Panc1 (cell line): Measurements from ENCODE around the gene H2AZ2. TPM values are rescaled to one million over a fixed set of nuclear protein-coding genes. Genes with fewer than 3 reads are reported as not detected.

Source experiments
- ATAC-seq: fragments of 200-7000 bp; cut with Tn5 transposase; 2 replicates; pipeline ENCODE4 v1.9.1; 2020; ENCODE audit warnings: mild to moderate bottlenecking, moderate library complexity
- BruUV-seq: library from RNA; stranded (reverse); fragments of 400-500 nt; replicated peaks from 2 replicates; lab custom pipeline; 2021; lab: Mats Ljungman, UMichigan
- CTCF ChIA-PET: fragments of 300-600 bp; sonication (Branson Sonifier 250); formaldehyde crosslinking; loops from one replicate; lab custom pipeline; 2022; ENCODE audit warnings: antibody characterized with exemption; lab: Charles Lee
- POLR2A ChIA-PET: fragments of 300-600 bp; sonication (Branson Sonifier 250); formaldehyde crosslinking; loops from one replicate; lab custom pipeline; 2022; ENCODE audit warnings: antibody characterized with exemption; lab: Charles Lee
- DNase-seq: peaks from one replicate; pipeline ENCODE4 v3.0.0-alpha.2; 2010; ENCODE audit warnings: low read depth, low spot score
- H3K27ac ChIP-seq: 2 replicates; pipeline ENCODE4 v1.5.1; 2011; ENCODE audit warnings: mild to moderate bottlenecking, low read length, inconsistent platforms
- H3K27me3 ChIP-seq: fragments of 200-500 bp; sonication (Bioruptor generic); 2 replicates; pipeline ENCODE4 v1.6.0; 2014; ENCODE audit warnings: low read length, inconsistent platforms; ENCODE audit not compliant: control insufficient read depth, insufficient read depth
- H3K36me3 ChIP-seq: fragments of 200-500 bp; sonication (Bioruptor generic); 2 replicates; pipeline ENCODE4 v1.5.1; 2014; ENCODE audit warnings: inconsistent platforms, mild to moderate bottlenecking, low read length, moderate library complexity; ENCODE audit not compliant: control insufficient read depth, insufficient read depth
- H3K4me1 ChIP-seq: 2 replicates; pipeline ENCODE4 v1.5.1; 2011; ENCODE audit warnings: inconsistent platforms, mild to moderate bottlenecking, low read length, moderate library complexity; ENCODE audit not compliant: control insufficient read depth, insufficient read depth
- H3K4me3 ChIP-seq, 2 experiments: 2 replicates each; pipeline ENCODE4 v1.5.1; 2011 to 2012; ENCODE audit warnings: low read depth in 2 of 2, low read length in 2 of 2, mild to moderate bottlenecking in 2 of 2, inconsistent platforms in 1 of 2, moderate library complexity in 1 of 2
- H3K9me3 ChIP-seq: fragments of 200-500 bp; sonication (Bioruptor generic); 2 replicates; pipeline ENCODE4 v1.5.1; 2014; ENCODE audit warnings: low read depth, mild to moderate bottlenecking, inconsistent platforms, low read length, moderate library complexity; ENCODE audit not compliant: control insufficient read depth, insufficient read depth
- POLR2AphosphoS5 ChIP-seq: IDR thresholded peaks from 2 replicates; pipeline ENCODE4 v1.6.1; 2012; ENCODE audit warnings: mild to moderate bottlenecking, low read depth, low read length, moderate library complexity
- SIN3A ChIP-seq: IDR thresholded peaks from 2 replicates; pipeline ENCODE4 v1.6.1; 2012; ENCODE audit warnings: low read depth, mild to moderate bottlenecking, low read length, moderate library complexity, borderline replicate concordance; ENCODE audit not compliant: insufficient read depth
- TCF7L2 ChIP-seq: IDR thresholded peaks from 2 replicates; pipeline ENCODE4 v1.6.1; 2011; ENCODE audit warnings: mild to moderate bottlenecking, low read depth, low read length, inconsistent platforms
- in situ Hi-C: cut with HindIII; loops from 2 replicates; pipeline ENCODE4 v1.10.0; 2016; ENCODE audit warnings: low sequenced_read_pairs, low pct_unique_long_range_greater_than_20kb
- intact Hi-C: fragments of 100-400 bp; cut with micrococcal nuclease; formaldehyde crosslinking; loops from one replicate; pipeline ENCODE4 v1.10.0; 2022; ENCODE audit not compliant: unreplicated experiment
- total RNA-seq: library from RNA; stranded (reverse); gene quantifications from one replicate; pipeline ENCODE4 v1.2.1, GENCODE V29; 2021; ENCODE audit not compliant: unreplicated experiment
- TF ChIP-seq, protein P1 (sequence below), 2 experiments: IDR thresholded peaks; 2 replicates each; pipeline ENCODE4 v1.6.1; 2011 to 2012; ENCODE audit warnings: low read depth in 2 of 2, control low read depth in 1 of 2, low read length in 1 of 2, mild to moderate bottlenecking in 1 of 2, moderate library complexity in 1 of 2; ENCODE audit not compliant: insufficient read depth in 1 of 2
- TF ChIP-seq, protein P2 (sequence below): fragments of 450-650 bp; IDR thresholded peaks from 2 replicates; pipeline ENCODE4 v1.5.1; 2017; ENCODE audit warnings: mild to moderate bottlenecking

Gene H2AZ2
- total RNA-seq, 1 experiment from 2014 or later = 319 TPM

DNA sequence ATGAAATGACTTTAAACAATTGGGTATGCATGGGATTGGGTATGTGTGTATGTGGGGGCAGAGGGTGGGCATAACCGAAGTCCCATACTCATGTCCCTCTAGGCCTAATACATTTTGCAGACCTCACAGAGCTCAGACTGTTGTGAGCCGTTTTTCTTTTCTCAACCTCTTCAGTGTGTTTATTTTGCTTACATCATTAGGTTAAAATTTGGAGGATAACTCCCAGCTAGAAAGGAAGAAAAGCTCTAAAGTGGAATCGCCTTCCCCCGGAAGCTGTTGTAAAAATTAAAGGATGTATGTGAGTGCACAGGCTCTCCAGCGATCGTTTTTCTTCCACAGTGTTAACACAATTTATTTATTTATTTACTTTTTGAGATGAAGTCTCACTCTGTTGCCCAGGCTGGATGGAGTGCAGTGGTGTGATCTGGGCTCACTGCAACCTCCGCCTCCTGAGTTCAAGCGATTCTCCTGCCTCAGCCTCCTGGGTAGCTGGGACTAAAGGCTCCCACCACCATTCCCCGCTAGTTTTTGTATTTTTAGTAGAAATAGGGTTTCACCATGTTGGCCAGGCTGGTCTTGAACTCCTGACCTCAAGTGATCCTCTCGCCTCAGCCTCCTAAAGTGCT lies 1.5 kb upstream of the H2AZ2 start:
- ATAC-seq = no peak
- Histone ChIP-seq H3K27ac (peak overlapping the region; percentile 97), H3K27me3 (no peaks in the 10 kb centered on the region), H3K4me3 (peak overlapping the region; percentile 81 to 96), H3K9me3 (no peaks in the 10 kb centered on the region), H3K4me1 (peaks cover 23% of the 10 kb centered on the region), H3K36me3 (peaks cover 4% of the 10 kb centered on the region; the same call in 1 of the 2 replicates)
- DNase-seq = no peak
- intact Hi-C loops (loop anchor here (5.0 kb wide), 1 partner anchor 262 kb away; no protein-coding TSS in a partner anchor), in situ Hi-C loops (no loop called here)
- BruUV-seq = no TSS peak
- no peak for TF ChIP-seq POLR2AphosphoS5
- TF ChIP-seq, protein P1, sequence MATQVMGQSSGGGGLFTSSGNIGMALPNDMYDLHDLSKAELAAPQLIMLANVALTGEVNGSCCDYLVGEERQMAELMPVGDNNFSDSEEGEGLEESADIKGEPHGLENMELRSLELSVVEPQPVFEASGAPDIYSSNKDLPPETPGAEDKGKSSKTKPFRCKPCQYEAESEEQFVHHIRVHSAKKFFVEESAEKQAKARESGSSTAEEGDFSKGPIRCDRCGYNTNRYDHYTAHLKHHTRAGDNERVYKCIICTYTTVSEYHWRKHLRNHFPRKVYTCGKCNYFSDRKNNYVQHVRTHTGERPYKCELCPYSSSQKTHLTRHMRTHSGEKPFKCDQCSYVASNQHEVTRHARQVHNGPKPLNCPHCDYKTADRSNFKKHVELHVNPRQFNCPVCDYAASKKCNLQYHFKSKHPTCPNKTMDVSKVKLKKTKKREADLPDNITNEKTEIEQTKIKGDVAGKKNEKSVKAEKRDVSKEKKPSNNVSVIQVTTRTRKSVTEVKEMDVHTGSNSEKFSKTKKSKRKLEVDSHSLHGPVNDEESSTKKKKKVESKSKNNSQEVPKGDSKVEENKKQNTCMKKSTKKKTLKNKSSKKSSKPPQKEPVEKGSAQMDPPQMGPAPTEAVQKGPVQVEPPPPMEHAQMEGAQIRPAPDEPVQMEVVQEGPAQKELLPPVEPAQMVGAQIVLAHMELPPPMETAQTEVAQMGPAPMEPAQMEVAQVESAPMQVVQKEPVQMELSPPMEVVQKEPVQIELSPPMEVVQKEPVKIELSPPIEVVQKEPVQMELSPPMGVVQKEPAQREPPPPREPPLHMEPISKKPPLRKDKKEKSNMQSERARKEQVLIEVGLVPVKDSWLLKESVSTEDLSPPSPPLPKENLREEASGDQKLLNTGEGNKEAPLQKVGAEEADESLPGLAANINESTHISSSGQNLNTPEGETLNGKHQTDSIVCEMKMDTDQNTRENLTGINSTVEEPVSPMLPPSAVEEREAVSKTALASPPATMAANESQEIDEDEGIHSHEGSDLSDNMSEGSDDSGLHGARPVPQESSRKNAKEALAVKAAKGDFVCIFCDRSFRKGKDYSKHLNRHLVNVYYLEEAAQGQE (IDR thresholded peaks at IDR 0.05; ENCODE audit: insufficient read depth in 1 of 2, low read depth in 2 of 2, low read length in 1 of 2) = no peak
- TF ChIP-seq, protein P2, sequence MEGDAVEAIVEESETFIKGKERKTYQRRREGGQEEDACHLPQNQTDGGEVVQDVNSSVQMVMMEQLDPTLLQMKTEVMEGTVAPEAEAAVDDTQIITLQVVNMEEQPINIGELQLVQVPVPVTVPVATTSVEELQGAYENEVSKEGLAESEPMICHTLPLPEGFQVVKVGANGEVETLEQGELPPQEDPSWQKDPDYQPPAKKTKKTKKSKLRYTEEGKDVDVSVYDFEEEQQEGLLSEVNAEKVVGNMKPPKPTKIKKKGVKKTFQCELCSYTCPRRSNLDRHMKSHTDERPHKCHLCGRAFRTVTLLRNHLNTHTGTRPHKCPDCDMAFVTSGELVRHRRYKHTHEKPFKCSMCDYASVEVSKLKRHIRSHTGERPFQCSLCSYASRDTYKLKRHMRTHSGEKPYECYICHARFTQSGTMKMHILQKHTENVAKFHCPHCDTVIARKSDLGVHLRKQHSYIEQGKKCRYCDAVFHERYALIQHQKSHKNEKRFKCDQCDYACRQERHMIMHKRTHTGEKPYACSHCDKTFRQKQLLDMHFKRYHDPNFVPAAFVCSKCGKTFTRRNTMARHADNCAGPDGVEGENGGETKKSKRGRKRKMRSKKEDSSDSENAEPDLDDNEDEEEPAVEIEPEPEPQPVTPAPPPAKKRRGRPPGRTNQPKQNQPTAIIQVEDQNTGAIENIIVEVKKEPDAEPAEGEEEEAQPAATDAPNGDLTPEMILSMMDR = no peak
- TF ChIP-seq TCF7L2 = no peak
- TF ChIP-seq SIN3A = no peak
- POLR2A ChIA-PET = interaction anchor here (0.6 to 1.6 kb wide), 2 partner anchors 35 to 169 kb away, joined by 4 read pairs; no protein-coding TSS in a partner anchor
- CTCF ChIA-PET = interaction anchor here (0.7 kb wide), 1 partner anchor 281 kb away, joined by 7 read pairs; no protein-coding TSS in a partner anchor

- H3K4me3 ChIP-seq = peak overlapping the region; percentile 75 to 96
- peak; percentile 93; the same call in 1 of the 2 replicates for TF ChIP-seq SIN3A
- peak; percentile 2; the same call in 1 of the 2 replicates for TF ChIP-seq TCF7L2
- TF ChIP-seq, protein P1 (IDR thresholded peaks at IDR 0.05; ENCODE audit: insufficient read depth in 1 of 2, low read depth in 2 of 2, low read length in 1 of 2) = no peak
- TF ChIP-seq POLR2AphosphoS5 = 0 out of 2 replicates have a peak, but pooled peaks have one; percentile 5
- TF ChIP-seq, protein P2 = peak; percentile 99
- no peaks in the 10 kb centered on the region for H3K27me3 ChIP-seq
- POLR2A ChIA-PET = interaction anchor here (0.6 to 1.2 kb wide), 2 partner anchors 27 to 53 kb away, joined by 3 read pairs; no protein-coding TSS in a partner anchor
- CTCF ChIA-PET = interaction anchor here (1.4 to 1.8 kb wide), 2 partner anchors 11 to 125 kb away, joined by 5 read pairs; no protein-coding TSS in a partner anchor
- intact Hi-C loops = loop anchor here (5.0 kb wide), 1 partner anchor 260 kb away; no protein-coding TSS in a partner anchor
- no peaks in the 10 kb centered on the region for H3K9me3 ChIP-seq
- in situ Hi-C loops = no loop called here
- ATAC-seq (peak; percentile 86), DNase-seq (peak; percentile 72)
- peak overlapping the region; percentile 96 for H3K27ac ChIP-seq
- BruUV-seq = no TSS peak
- peaks cover 4% of the 10 kb centered on the region; the same call in 1 of the 2 replicates for H3K36me3 ChIP-seq
- peaks cover 23% of the 10 kb centered on the region for H3K4me1 ChIP-seq
These were observed 373 bp downstream of the H2AZ2 start for GRCh38 chr7:44847509-44847919.
